Measurements from ENCODE around the gene CNPPD1. TPM values are rescaled to one million over a fixed set of nuclear protein-coding genes. Genes with fewer than 3 reads are reported as not detected.

Gene CNPPD1
- total and polyA plus RNA-seq, 11 donors, result 37.3 to 118 (median 57.2) TPM

DNA sequence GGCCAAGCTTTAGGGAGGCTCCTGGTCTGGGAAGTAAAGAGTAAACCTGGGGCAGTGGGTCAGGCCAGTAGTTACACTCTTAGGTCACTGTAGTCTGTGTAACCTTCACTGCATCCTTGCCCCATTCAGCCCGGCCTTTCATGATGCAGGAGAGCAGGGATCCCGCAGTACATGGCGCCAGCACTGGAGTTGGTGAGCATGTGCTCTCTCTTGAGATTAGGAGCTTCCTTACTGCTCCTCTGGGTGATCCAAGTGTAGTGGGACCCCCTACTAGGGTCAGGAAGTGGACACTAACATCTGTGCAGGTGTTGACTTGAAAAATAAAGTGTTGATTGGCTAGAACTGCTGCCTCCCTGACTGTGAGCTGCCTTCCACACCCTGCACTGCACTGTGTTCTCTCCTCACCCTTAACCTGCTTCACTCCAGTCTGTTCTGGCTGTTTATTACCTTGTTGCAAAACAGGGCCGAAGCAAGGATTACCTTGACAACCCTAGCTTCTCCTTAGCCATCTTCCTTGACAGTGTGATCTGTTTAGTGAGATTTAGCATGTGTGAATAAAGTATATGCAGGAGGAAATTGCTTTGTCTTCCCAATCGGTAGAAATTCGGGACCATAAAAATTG, 6.5 kb upstream of the CNPPD1 start:
- H3K27ac ChIP-seq, result no peak overlapping the region
- no peak for ATAC-seq
- peaks cover 0 to 69% (median 56%) of the 10 kb centered on the region in 9 donors for H3K36me3 ChIP-seq
- no peaks in the 10 kb centered on the region for H3K9me3 ChIP-seq
- WGBS, 4 donors, result 88 to 96% (median 92%) methylated on average over 6 of the region's 6 CpGs
- DNase-seq, result no peak
- intact Hi-C loops (cut with DNase I), result no loop called here
- peaks cover 5 to 28% (median 14%) of the 10 kb centered on the region in 12 donors for H3K4me1 ChIP-seq
- no peak overlapping the region for H3K4me3 ChIP-seq
- no peaks in the 10 kb centered on the region for H3K27me3 ChIP-seq
- no peak for TF ChIP-seq POLR2A (IDR thresholded peaks at IDR 0.05)
- TF ChIP-seq, protein P1, sequence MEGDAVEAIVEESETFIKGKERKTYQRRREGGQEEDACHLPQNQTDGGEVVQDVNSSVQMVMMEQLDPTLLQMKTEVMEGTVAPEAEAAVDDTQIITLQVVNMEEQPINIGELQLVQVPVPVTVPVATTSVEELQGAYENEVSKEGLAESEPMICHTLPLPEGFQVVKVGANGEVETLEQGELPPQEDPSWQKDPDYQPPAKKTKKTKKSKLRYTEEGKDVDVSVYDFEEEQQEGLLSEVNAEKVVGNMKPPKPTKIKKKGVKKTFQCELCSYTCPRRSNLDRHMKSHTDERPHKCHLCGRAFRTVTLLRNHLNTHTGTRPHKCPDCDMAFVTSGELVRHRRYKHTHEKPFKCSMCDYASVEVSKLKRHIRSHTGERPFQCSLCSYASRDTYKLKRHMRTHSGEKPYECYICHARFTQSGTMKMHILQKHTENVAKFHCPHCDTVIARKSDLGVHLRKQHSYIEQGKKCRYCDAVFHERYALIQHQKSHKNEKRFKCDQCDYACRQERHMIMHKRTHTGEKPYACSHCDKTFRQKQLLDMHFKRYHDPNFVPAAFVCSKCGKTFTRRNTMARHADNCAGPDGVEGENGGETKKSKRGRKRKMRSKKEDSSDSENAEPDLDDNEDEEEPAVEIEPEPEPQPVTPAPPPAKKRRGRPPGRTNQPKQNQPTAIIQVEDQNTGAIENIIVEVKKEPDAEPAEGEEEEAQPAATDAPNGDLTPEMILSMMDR (IDR thresholded peaks at IDR 0.05), result no peak

DNA sequence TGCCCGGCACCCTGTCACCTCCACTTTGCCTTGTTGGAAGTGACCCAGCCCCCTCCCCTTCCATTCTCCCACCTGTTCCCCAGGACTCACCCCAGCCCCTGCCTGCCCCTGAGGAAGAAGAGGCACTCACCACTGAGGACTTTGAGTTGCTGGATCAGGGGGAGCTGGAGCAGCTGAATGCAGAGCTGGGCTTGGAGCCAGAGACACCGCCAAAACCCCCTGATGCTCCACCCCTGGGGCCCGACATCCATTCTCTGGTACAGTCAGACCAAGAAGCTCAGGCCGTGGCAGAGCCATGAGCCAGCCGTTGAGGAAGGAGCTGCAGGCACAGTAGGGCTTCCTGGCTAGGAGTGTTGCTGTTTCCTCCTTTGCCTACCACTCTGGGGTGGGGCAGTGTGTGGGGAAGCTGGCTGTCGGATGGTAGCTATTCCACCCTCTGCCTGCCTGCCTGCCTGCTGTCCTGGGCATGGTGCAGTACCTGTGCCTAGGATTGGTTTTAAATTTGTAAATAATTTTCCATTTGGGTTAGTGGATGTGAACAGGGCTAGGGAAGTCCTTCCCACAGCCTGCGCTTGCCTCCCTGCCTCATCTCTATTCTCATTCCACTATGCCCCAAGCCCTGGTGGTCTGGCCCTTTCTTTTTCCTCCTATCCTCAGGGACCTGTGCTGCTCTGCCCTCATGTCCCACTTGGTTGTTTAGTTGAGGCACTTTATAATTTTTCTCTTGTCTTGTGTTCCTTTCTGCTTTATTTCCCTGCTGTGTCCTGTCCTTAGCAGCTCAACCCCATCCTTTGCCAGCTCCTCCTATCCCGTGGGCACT, 5.8 kb upstream of the CNPPD1 start:
- ATAC-seq (peak in 1 of 4 donors; percentile 10), DNase-seq (no peak)
- 68 to 82% (median 73%) methylated on average over 6 to 8 of the region's 8 CpGs for WGBS, 4 donors

DNA sequence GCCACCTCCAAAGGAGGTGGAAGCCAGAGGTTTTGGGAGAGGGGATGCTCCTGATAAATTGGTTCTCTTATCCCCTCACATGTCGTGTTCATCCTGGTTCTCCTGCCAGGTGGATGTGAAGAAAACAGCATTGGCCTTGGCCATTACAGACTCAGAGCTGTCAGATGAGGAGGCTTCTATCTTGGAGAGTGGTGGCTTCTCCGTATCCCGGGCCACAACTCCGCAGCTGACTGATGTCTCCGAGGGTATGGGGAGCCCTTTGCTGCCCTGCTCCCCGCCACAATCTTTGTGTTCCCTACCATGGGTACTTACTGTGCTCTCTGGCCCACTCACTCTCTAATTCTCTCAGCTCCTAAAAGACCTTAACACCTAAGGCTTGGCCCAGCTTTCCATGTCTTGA, 4.8 kb upstream of the CNPPD1 start:
- 92 to 94% (median 94%) methylated on average over 6 of the region's 6 CpGs for WGBS, 4 donors
- H3K4me3 ChIP-seq, result no peak overlapping the region
- no peak for ATAC-seq

More for the DNA sequence above, 5.8 kb upstream of the CNPPD1 start:
- Histone ChIP-seq H3K36me3 (peaks cover 0 to 69% (median 56%) of the 10 kb centered on the region in 9 donors), H3K27ac (peak overlapping the region in 1 of 12 donors; percentile 37), H3K27me3 (no peaks in the 10 kb centered on the region), H3K9me3 (no peaks in the 10 kb centered on the region), H3K4me1 (peaks cover 5 to 30% (median 14%) of the 10 kb centered on the region in 12 donors), H3K4me3 (no peak overlapping the region)
- TF ChIP-seq POLR2A (IDR thresholded peaks at IDR 0.05), result no peak
- TF ChIP-seq, protein P1 (IDR thresholded peaks at IDR 0.05), result no peak
- intact Hi-C loops (cut with DNase I), result no loop called here

More for the DNA sequence above, 4.8 kb upstream of the CNPPD1 start:
- Histone ChIP-seq H3K4me1 (peaks cover 5 to 36% (median 14%) of the 10 kb centered on the region in 12 donors), H3K27ac (no peak overlapping the region), H3K27me3 (no peaks in the 10 kb centered on the region), H3K9me3 (no peaks in the 10 kb centered on the region), H3K36me3 (peaks cover 0 to 69% (median 56%) of the 10 kb centered on the region in 9 donors)
- DNase-seq, result no peak
- TF ChIP-seq, protein P1 (IDR thresholded peaks at IDR 0.05), result no peak
- no peak for TF ChIP-seq POLR2A (IDR thresholded peaks at IDR 0.05)
- intact Hi-C loops (cut with DNase I), result loop anchor here in 1 of 10 donors (2.0 kb wide), 1 partner anchor 23 kb away; no protein-coding TSS in a partner anchor

Measured in heart left ventricle (tissue), 16 donors.